Measurements from ENCODE around the gene OR2M4.
"Not testable (repeated sequence)": the region's sequence is repeated elsewhere in the genome, so short reads cannot be mapped to it uniquely, and the experiment has no call there.

The OR2M4 gene

DNA sequence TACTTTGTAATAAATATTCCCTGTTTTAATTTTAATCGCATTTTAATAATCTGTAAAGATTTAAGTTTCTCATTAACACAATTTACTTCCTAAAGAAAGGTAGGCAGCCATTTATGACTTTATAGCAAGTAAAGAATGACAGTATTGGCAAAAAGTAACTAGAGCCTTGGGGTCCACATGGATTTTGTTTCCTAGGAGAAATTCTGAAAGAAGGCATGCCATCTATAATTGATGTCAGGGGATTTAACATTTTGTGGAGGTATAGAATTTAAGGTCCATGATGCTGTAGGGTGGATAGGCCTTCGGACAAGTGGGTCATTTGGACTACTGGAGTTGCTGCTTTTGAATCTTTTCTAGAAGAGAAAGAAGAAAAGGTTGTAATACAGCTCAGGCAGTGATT, at the start of gene OR2M4:
Gene OR2M4, plus strand, starts transcription at position 301 of the 400 bp plus-strand sequence. CDS start 7,512 bp downstream, outside the sequence.
- DNase-seq = no peak

GRCh38 chr1:248183996-248184395, 47.2 kb upstream of the OR2M4 start:
- no peak for DNase-seq

DNA sequence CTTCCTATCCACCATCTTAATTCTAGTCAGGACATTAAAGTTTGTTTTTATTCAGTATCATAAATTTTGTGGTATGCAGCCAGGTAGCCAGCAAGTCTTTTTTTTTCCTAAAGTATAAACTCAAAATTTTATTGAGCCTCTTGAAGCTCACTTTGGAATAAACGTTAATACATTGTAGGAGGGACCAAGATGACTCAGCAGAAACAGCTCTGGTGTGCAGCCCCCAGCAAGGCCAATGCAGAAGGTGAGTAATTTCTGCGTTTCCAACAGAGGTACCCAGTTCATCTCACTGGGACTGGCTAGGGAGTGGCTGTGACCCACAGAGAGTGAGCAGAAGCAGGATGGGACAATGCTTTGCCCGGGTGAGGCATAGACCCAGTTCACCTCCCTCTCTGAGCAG, 43.9 kb upstream of the OR2M4 start:
- DNase-seq = no peak

- no peak for DNase-seq
Measured at GRCh38 chr1:248189026-248189425, 42.2 kb upstream of the OR2M4 start.

DNA sequence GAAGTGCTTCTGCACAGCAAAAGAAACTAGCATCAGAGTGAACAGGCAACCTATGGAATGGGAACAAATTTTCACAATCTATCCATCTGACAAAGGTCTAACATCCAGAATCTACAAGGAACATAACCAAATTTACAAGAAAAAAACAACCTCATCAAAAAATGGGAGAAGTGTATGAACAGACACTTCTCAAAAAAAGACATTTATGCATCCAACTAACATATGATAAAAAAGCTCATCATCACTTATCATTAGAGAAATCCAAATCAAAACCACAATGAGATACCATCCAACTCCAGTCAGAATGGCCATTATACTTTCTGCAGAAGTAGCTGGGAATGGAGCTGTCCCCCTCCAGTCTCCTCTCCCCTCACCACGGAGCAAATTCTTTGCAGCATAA, 37.1 kb upstream of the OR2M4 start:
- no peak for DNase-seq

- DNase-seq = no peak
Measured at GRCh38 chr1:248196965-248197364, 34.3 kb upstream of the OR2M4 start, which contains the start of gene OR2M3. TSS of gene OR2M3 (plus strand) at chr1:248197265. CDS start at chr1:248203068, 5,803 bp downstream.

- no peak for DNase-seq
Measured at GRCh38 chr1:248215880-248216279, 15.3 kb upstream of the OR2M4 start.

- DNase-seq = no peak
Measured at GRCh38 chr1:248225537-248225936, 5.7 kb upstream of the OR2M4 start.

- DNase-seq = no peak
Measured at GRCh38 chr1:248229360-248229908, 1.8 kb upstream of the OR2M4 start.

DNA sequence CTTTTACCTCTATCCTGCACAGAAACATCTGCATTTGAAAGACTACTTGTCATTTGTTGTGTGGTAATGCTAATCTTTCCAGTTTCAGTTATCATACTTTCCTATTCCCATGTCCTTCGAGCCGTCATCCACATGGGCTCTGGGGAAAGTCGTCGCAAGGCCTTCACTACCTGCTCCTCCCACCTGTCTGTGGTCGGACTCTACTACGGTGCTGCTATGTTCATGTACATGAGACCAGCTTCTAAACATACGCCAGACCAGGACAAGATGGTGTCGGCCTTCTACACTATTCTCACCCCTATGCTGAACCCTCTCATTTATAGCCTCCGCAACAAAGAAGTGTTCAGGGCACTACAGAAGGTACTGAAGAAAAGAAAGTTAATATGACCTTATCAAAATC, 8.3 kb downstream of the OR2M4 start:
- no peak for DNase-seq

DNA sequence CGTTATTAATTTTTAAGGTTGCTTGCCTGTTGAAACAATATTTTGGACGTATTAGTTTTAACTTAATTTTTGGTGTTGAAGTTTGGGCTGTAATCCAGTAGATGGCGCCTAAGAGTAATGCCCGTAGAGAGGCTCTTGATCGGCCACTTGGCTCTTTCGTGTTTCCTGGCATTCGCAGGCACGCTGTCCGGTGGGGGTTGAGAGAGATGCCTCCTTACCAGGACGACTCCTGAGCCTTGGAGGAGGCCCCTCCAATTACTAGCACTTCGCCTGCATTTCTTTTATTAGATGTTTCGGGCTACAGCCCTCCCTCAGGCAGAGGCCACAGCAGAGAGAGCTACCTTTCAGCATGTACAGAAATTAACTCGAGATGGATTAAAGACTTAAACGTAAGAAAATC, 12.0 kb downstream of the OR2M4 start:
- DNase-seq = peak in 32 of 56 donors; percentile 2 to 47 (median 17)

- not testable (repeated sequence) for DNase-seq
Measured at GRCh38 chr1:248259309-248259708, 28.1 kb downstream of the OR2M4 start.

DNA sequence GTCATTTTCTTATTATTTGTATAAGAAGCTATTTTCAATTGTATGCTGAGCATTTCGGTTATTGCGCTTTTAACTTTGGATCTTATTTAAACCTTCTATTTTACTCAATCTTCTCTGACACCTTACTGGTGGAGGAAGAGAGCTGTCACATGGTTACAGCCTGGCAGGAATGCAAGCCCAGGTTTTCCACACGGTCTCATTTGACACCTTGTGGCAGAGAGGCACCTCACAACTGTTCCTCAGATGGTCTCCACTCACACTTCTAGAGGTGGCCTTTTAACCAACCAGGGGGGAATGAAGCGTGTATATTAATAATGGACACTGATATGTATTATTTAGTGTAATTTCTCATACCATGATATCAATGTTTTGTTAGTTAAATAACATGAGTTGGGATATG, 37.0 kb downstream of the OR2M4 start:
- DNase-seq = no peak

DNA sequence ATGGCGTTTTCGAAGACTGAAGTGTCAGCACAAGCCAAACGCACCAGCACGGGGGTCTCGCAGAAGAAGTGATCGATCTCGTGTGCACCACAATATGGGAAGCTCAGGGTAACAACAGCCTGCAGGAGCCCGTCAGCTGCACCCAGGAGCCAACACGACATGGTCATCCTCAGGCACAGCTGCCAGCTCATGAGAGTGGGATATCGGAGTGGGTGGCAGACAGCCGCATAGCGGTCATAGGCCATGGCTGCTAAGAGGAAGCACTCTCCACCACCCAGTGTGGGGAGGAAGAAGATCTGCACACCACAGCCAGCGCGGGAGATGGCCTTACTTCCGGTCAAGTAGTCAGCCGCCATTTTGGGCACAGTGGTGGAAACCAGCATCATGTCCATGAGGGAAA, 42.0 kb downstream of the OR2M4 start:
- DNase-seq = not testable (repeated sequence)

- DNase-seq = no peak
Measured at GRCh38 chr1:248277876-248278275, 46.7 kb downstream of the OR2M4 start, which contains the start of gene OR2T33. TSS of gene OR2T33 (minus strand) at chr1:248277976. CDS start at chr1:248273814, 4,162 bp downstream.

GRCh38 chr1:248288391-248288790, 57.2 kb downstream of the OR2M4 start:
- DNase-seq = no peak

All from nucleus accumbens (tissue), 56 donors.